ENCODE results near the gene OLFM1.

OLFM1 gene

DNA sequence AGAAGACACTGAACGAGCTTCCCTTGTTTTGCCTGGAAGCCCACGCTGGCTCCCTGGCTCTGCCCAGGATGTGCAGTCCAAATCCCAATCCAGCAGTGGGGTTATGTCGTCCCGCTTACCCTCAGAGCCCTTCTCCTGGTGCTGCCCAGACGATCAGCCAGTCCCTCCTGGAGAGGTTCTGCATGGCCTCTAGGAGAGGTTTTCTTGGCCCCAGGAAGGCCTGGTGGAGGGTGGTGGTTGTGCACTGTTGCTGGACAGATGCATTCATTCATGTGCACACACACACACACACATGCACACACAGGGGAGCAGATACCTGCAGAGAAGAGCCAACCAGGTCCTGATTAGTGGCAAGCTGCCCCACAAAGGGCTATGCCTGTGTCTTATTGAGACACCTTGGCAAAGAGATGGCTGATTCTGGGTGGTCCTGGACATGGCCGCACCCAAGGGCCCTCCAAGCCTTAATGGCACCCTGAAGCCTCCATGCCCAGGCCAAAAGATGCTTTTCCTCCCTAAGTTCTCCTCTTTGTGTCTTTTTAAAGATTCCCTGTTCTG is 10.5 kb upstream of the OLFM1 start:
- no peak for DNase-seq

DNA sequence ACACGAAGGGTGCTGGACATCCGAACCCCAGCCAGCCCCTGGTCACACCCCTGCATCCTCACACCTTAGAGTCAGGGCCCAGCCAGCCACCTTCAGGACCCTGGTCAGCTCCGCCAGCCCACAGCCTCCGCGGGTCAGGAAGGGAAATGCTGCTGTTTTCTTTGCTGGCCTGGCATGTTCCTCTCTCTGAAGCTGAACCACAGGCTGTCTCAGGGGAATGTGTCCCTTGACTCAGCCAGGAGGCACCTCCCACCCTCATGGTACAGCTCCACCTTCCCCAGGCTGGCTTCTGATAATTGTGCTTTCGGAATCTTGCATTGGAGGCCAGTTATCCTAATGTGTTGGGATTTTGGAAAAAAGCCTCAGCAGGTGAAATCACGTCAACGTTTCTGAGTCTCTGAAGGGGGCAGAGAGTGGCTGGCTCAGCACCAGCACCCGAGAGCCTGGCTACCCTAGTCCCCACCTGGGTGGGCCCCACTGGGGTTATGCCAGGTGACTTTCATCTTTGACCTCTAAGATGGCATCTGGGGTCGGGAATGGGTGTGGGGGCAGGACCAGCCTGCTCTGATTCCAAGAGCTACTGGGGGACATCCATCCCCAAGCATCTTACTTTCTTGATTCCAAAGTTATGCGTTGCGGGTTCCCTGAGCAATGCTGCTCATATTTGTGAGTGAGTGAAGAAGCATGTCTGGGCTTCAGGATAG is 9.8 kb upstream of the OLFM1 start:
- DNase-seq, result no peak

DNA sequence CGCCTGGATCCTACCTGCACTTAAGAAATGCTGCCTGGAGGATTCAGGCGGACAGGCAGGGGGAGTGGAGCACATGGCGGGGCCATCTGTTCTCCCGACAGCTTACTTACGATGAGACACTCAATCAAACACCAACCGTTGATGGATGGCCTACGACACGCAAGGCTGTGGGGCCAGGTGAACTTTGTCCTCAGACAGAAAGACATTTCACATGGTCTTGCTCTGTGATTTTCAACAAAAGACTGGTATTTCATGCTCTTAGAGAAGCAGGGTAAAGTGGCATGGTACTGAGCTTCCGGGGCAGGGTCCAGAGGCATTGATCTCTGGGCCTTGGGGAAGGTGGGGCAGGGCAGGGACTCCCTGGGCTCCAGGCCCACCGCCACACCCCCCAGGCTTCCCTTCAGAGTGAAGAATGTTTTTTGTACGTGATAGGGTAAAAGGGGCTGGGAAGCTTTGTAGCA is 9.1 kb upstream of the OLFM1 start:
- DNase-seq, result no peak

DNA sequence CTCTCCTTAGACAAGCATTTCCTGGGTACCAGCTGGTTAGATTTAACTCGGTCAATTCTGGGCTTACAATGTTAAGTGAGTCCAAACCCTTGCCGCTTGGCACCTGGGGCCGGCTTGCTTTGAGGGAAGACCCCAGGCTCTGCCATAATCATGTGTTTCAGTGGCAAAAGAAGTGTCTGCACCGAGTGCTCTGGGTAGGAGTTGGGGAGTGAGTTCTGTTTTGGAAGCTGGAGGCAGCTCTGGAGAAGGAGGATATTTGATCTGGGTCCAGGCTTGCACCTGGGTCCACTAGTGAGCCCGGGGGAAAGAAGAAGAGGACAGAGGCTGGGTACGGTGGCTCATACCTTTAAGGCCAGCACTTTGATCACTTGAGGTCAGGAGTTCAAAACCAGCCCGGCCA is 8.4 kb upstream of the OLFM1 start:
- no peak for DNase-seq

DNA sequence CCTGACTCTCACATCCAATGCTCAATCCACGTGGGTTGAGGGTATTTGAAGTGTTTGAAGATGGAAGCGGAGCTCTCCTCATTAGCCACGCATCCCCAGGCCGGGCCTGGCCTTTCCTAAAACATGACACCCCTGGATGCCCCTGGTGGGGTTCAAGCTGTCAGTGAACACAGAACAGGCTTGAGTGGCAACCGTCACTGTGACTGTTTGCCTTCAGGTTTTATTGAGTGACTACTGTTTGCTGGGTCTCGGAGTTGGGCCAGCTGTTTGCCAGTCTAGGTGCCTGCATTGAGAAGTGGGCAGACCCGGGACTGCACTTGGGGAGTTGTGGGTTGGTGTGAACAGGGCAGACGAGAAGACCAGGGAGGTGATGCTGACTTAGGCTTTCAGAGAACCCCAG is 7.8 kb upstream of the OLFM1 start:
- DNase-seq, result no peak

DNA sequence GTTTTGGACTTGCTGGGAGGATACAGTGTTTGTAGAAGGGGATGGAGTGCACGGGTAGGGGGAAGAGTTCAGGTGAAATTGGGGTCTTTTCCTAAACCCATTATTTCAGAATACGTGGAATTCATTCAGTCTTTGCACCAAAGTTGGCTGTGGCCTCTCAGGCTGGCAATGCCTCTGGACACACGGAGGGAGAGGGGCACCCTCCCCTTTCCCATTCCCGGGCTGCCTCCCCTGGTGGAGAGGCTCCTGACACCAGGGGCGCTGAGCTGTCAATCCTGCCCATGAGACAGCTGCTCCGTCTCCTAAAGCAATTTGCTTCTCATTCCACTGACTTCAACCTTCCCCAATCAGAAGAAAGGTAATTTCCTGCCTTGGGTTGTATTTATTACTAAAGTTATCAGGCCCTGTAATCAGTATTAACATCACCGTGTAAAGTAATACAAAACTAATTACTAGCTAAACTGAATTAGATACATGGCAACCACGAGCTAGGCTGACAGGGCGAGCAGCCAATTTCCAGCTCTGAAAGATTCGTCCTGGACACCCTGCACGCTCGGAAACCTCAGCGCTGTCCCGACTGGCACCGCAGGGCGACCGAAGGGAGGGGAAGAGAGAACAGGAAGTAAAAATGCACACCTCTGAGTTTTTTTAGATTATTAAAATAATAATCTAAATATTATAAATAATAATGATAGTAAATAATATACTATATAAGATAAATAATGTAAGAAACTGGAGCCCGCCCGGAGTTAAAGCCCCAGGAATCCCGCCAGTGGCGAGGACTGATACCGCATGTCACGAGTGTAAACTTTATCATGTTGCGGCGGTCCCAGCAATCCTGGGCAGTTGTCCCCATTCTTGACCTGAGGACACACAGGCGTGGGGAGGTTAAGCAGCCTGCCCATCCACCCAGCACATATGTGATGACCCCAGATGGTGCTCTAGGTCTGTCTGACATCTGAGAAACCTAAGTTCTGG is 6.9 kb upstream of the OLFM1 start:
- DNase-seq, result no peak

DNA sequence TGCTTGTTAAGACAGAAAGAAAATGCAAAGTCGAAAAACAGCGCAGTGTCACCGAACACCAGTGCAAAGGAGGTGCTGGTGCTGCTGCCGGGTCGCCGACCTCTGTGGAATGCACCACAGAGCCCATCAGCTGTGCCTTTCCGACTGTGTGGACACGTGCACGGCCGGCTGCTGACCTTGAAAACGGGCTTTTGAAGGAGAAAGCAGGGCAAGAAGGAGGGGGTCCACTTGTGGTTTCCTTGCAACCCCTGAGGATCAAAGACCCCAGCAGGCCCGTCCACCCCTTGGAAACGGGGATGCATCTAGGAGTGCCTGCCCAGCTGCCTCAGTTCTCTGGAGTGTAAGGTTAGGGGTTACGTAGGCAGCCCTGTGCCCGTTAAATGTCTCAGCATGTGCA is 6.2 kb upstream of the OLFM1 start:
- DNase-seq, result no peak

DNA sequence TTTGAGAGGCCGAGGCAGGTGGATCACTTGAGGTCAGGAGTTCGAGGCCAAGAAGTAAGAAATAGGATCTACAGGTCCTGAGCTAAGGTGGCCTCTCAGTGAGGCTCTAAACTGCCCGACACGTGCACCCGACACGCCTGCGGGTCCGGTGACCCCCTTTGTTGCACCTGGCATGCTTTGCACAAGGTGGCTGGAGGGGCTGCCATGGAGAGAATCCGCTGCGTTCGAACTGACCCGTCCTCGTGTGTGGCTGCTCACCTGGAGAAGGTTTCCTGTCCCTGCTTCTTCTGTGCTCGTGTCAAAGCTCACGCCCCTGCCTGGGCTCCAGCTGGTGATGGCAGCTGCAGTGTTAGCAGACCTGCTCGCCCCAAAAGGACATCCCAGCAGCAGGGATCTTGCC is 5.7 kb upstream of the OLFM1 start:
- DNase-seq, result no peak

DNA sequence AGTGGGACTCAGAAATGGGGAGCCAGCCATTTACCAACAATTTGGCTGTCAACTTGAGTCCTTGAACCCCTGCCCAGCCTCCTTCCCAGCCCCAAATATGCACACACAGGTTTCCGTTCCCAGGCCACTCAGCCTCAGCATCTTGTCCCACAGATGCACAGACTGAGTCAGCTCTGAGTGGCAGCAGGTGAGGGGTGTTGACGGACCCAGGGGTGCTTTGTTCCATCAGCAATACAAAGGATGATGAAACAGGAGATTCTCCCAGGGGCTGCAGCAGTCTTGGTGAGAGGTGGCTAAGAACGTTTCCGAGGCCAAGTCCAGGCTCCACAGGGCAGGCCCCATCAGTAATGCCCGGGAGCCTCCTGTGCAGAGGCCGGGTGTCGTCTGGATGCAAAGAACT is 4.9 kb upstream of the OLFM1 start:
- DNase-seq, result no peak

DNA sequence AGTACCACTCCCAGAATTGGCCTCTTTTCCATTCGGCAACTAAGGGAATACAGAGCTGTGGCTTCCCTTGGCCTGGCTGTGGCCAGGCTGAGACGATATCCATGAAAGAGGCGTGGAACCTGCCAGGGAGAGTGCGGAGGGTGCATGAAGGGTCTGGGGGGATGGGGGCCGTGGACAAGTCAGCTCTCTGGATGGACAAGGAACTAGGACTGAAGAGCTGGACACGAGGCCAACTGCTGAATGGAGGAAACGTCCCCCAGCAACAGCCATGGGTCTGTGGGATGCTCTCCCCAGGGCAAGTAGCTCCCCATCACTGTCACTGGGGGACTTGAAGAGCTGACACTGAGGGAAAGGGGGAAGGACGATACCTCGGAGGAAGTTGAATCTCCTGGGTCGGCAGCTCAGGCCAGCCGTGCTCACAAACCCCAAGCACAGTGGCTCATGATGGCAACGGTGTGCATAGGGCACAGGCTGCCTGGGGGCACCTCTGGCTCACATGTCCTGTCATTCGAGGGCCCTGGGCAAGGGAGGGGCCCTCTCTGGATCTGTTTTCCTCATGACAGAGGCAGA is 4.1 kb upstream of the OLFM1 start:
- no peak for DNase-seq

DNA sequence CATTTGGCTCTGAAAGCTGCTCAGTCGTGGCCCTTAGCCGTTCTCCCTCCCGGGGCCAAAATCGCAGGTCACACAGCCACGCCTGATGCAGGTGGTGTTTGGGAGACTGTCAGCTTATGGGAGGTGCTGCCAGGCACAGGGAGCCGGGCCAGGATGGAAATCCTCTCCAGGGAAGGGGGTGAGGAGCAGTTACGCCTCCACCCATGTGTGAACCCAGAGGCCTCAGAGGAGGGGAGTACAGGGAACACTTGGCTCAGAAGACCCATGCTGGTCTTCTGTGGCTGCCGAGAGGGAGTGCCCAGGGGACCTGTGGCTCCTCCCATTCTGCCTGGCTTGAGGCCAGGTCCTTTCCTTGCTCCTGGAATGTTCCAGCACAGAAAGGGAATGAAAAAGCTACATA is 3.6 kb upstream of the OLFM1 start:
- DNase-seq, result no peak

DNA sequence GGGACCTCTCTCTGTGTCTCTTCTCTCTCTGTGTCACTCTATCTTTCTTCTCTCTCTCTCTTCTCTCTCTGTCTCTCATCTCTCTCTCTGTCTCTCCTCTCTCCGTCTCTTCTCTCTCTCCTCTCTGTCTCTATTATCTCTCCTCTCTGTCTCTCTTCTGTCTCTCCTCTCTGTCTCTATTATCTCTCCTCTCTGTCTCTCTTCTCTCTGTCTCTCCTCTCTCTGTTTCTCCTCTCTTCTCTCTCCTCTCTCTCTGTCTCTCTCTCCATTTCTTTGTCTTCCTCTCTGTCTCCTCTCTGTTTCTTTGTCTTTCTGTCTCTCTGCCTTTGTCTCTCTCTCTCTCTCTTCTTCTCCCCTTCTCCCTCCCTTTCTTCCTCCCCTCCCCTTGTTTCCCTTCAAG is 3.2 kb upstream of the OLFM1 start:
- DNase-seq, result no peak

DNA sequence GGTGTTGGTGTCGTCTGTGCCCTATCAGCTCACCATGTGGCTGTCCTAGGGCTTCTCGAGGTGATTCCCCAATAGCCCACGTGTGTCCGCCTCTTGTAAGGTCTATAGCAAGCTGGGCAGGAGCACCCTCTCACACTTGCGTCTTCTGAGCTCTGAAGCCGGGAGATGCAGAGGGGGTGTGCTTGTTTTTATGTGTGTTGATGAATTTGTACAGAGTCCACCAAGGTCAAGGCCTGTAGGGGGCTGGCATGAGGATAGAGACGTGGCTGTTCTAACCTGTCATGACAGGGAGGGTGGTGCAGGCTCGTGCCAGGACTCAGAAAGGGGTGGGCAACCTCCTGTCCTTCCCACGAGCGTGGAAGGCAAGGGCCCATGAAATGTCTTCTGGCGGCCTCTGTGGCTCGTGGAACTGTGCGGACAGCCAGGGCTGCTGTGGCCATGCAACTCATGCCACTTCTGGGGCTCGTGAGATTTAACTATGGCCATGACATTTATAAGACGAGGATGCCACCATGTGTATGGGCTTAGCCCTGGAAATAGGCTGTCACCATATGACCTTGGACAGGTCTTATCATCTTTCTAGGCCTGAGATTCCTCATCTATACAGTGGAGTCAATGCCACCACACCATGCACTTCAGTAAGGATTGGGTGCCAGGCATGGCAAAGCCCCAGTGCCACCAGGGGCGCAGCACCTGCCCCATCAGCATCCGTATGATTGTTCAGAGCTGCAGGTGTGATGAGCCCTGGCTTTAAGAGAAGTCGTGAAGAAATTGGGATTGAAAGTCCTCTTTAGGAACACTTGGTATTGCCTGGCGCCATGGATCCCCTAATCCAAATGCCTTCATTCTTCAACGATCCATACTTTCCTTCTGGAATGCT is 2.3 kb upstream of the OLFM1 start:
- no peak for DNase-seq

DNA sequence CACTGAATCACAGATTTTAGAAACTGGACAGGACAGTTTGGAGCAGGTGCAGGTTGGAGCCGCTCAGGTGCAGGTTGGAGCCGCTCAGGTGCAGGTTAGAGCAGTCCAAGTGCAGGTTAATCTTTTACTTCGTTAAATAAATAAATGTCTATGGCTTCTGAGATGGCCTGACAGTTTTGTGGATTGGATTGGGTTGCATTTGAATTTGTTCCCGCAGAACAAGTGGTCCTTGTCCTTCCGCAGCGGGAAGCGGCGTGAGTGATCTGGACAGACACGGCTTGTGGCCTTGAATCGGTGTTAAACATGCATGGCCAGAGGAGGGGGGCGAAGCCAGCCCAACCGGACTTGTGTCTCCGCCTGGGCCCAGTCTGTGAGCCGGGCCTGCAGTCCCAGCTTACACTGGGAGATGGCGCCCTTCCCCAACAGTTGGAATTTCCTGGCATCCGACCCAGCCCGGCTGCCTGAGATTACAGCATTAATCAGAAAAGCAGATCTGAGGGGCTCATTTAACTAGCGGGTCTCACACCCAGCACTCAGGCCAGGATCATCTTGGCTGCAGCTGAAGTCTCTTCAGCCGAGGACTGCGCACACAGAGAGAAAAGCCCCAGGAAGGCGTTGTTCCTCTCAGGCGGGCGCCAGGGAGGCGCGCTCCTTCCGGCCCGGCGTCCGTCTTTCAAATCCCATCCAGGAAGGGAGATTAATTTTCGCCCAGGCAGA is 1.5 kb upstream of the OLFM1 start:
- no peak for DNase-seq

DNA sequence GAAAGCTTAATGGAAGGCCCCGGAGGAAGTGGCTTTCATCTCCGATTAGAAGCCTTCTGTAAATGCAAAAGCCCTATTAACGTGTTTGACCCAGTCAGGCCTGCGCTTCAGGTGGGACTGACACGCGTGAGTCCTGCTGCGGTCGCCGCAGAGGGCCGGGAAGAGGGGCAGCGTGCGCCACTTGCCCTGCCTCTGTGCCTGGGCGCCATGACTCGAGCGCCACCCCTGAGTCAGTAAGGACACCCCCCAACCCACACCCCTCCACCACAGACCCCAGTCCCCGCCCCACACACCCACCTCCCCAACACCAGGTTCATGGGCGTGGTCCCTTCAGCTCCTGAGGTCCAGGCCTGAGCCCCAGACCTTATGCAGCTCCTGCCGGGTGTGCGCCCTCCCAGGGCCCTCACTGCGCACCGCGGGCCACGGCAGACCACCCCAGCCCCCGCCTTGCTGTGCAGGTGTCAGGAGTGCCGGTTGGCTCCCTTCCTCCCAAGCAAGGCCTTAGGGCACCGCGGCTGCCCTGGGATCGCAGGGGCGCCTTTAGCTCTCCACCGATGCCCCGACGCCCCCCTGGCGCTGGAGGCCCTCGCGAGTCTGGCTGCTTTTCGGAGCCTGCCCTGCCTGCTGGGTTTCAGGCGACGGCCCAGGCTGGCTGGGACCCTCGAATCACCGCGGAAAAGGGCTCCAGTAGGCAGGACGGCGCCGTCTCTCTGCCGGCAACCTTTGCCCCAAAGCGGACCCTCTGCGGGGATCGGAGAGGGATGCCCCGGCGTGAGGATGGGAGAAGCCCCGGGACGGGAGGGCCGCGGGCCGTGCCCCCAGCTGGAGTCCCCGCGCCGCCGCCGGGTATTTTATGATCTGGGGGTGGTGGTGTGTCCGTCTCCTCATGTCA is 625 bp upstream of the OLFM1 start:
- no peak for DNase-seq

DNA sequence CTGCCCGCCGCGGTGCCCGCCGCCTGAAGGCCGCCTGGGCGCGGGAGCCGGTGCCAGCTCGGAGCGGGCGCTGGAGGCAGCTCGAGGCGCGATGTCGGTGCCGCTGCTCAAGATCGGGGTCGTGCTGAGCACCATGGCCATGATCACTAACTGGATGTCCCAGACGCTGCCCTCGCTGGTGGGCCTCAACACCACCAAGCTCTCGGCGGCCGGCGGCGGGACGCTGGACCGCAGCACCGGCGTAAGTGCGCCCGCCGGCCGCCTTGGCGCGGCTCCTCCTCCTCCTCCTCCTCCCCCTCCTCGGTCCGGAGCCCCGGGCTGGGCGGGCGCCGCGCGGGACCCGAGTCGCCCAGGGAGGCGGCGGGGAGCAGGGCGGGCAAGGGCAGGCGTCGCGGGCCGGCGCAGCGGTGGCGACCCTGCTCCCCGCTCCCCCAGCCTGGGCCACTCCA is 455 bp downstream of the OLFM1 start:
- DNase-seq, result no peak

DNA sequence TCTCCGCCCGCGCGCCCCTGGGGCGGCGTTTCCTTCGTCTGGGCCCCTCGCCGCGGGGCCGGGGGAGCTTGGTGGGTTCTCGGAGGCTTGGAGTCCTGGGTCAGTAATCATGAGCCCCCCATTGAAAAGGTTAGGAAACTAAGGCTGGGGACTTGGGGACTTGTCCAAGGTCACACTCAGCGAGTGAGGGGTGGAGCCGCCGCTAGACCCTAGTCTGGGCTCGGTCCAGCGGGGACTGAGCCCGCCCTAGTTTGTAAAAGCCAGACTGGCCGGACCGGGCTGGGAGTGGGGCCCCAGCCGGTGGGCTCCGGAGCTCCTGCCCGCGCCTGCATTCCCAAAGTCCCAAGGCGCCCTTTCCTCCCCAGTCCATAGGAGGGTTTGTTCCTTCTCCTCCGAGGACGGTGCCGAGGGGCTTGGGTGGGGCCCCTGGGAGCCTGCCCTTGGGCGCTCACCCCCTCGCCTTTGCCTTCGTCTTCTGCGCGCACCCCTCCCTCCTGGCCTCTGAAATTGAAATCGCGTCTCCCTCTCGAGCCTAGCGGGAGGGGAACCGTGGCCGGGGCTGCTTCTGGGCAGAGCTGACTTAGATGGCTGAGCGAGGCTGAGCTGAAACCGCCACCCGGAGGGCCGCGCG is 995 bp downstream of the OLFM1 start:
- DNase-seq, result no peak

DNA sequence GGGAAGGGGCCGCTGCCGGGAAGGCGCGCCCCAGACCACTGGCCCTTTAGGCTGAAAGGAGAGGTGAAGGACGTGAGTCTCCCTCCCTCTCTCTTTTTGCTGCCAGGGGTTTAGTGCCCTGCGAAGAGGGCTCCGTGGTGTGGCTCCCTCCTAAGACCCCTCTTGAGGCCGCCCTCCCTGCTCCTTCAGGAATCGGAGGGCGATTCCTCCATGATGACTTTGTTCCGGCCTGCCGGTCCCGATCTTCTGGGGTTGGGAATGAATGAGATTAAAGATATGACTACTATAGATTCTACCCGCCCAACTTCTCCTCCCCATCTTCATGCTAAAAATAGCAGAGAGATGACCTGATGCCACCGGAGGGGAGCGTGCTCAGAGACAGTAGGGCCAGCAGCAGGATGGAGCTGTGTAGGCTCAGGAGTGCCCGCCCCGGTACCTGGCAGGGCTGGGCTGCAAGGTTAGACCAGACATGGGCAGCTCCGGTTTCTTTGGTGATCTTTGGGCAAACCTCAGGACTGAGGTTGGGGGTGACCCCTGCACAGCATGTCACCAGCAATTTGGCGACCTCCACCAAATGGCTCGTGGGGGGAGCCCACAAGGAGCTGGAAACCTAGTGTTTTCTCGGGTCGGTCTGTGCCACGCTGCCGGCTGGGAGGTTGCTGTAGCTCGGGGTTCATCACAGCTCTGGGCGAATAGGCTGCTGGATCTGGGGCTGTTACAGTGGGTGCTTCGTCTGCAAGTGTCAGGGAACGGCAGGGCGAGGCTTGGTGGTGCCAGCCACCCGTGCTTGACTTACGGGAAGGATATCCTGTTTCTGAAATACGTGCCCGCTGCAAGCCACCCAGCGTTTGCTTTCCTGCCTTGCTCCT is 1.7 kb downstream of the OLFM1 start:
- no peak for DNase-seq

DNA sequence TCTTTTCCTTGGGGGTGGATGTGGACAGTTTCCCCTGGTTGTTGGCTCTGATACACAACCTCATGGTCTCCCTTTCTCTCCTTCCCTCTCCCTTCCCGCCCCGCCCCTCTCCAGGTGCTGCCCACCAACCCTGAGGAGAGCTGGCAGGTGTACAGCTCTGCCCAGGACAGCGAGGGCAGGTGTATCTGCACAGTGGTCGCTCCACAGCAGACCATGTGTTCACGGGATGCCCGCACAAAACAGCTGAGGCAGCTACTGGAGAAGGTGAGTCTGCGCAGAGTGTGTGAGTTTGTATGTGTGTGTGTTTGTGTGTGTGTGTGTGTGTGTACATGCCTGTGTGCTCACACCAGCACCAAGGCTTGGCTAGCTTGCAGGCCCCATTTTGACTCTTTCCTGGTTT is 2.6 kb downstream of the OLFM1 start:
- DNase-seq, result no peak
